Stimulated activated CD4-positive, alpha-beta T cell treated with anti-CD3 and anti-CD28 coated beads, Interleukin-2, amount 100 ng/mL, for 48 hours (primary cell): ENCODE results near the gene KHDRBS1.
A peak's percentile ranks its signal among the peaks of the same experiment; 100 is the strongest.
"Not testable (repeated sequence)": the region's sequence is repeated elsewhere in the genome, so short reads cannot be mapped to it uniquely, and the experiment has no call there.

Experiments
- DNase-seq, 2 donors: peaks; one replicate each; pipeline ENCODE4 v3.0.0-alpha.2; 2020

The KHDRBS1 gene

GRCh38 chr1:32066489-32066873 lies 52.8 kb downstream of the KHDRBS1 start:
- no peak for DNase-seq

- no peak for DNase-seq
Measured at GRCh38 chr1:32068957-32069588, 55.4 kb downstream of the KHDRBS1 start.

GRCh38 chr1:32071758-32072621 lies 58.3 kb downstream of the KHDRBS1 start:
- DNase-seq, result no peak

GRCh38 chr1:32072622-32073298 lies 59.1 kb downstream of the KHDRBS1 start, which contains the start of gene TMEM39B:
Gene TMEM39B (plus strand): TSS chr1:32072939. CDS start chr1:32073048, 109 bp downstream.
- peak; percentile 86 to 89 for DNase-seq

- DNase-seq, result no peak
Measured at GRCh38 chr1:32073299-32074229, 59.9 kb downstream of the KHDRBS1 start.

DNA sequence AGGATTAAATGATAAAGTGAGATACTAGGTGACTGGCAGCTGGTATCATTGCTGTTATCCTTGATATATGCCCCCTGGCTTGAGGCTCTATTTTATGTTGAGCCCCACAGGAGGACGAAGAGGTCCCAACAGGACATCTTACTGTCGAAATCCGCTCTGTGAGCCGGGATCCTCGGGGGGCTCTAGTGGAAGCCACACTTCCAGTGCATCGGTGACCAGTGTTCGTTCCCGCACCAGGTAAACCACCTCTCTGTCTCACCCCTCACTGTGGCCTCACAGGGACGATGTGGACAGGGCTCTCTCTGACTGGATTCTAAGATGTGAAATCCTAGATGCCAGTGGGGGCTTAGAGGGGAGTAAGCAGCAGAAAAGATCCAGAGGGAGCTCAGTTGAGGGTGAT lies 61.2 kb downstream of the KHDRBS1 start:
- DNase-seq, result no peak

DNA sequence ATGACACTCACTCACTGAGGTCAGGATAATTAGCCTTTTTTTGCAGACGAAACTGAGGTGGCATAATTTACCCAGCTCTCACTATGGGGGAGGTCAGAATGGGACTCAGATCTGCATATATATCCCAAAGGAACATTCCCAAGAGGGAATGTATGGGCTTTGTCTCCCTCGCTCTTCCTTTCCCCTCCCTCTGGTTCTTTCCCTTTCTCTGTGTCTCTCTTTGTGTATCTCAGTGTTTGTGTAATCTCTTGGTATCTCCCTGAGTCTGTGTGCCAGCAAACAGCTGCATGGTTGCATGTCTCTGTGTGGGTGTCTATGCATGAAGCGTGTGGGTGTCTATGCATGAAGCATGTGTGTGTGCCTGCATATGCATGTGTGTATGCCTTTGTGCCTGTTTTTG lies 63.8 kb downstream of the KHDRBS1 start:
- DNase-seq, result no peak

DNA sequence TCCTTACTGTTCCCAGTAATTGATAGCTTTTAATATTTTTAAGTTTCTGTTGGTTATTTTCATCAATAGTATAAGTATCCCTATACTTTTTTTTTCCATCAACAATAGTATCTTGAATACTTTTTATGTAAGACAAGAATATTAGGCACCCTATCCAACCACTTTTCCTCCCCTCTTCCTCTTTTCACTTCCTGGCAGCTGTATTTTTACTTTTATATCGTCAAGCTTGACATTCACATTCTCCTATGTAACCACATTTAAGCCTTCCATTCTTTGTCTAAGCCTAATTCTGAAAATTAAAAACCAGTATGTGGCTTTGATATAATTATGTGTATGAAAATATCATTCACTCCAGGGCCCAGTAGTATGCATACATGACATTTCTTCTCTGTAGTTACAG lies 68.4 kb downstream of the KHDRBS1 start:
- no peak for DNase-seq

DNA sequence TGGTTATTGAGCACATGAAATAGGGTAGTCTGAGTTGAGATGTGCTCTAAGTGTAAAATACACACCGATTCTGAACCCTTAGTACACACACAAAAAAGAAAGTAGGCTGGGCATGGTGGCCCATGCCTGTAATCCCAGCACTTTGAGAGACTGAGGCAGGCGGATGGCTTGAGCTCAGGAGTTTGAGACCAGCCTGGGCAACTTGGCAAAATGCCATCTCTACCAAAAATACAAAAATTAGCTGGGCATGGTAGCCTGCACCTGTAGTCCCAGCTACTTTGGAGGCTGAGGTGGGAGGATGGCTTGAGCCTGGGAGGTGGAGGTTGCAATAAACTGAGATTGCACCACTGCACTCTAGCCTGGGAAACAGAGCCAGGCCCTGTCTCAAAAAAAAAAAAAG lies 72.7 kb downstream of the KHDRBS1 start:
- not testable (repeated sequence) for DNase-seq

- no peak for DNase-seq
Measured at GRCh38 chr1:32091176-32091575, 77.5 kb downstream of the KHDRBS1 start.

DNA sequence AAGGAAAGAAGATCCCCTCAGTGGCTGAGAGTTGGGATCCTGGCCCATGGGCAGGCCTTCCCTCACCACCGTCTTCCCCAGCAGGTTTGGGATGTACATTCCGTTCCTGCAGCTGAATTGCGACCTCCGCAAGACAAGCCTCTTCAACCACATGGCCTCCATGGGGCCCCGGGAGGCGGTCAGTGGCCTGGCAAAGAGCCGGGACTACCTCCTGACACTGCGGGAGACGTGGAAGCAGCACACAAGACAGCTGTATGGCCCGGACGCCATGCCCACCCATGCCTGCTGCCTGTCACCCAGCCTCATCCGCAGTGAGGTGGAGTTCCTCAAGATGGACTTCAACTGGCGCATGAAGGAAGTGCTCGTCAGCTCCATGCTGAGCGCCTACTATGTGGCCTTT lies 77.9 kb downstream of the KHDRBS1 start:
- no peak for DNase-seq
